HepG2 (cell line): ENCODE data around the gene SRRM4.

Experiments
- POLR2A ChIP-seq, 2 experiments: IDR thresholded peaks; 2 replicates each; pipeline ENCODE4 v1.6.1; 2011; ENCODE audit warnings: low read depth in 2 of 2, low read length in 2 of 2, mild to moderate bottlenecking in 1 of 2, moderate library complexity in 1 of 2; ENCODE audit not compliant: insufficient read depth in 1 of 2
- PTBP1 ChIP-seq: fragments of 200-400 bp; formaldehyde crosslinking; IDR thresholded peaks from 2 replicates; pipeline ENCODE4 v1.6.1; 2018; ENCODE audit warnings: low read length, low read depth; ENCODE audit not compliant: poor library complexity, severe bottlenecking
- SKI ChIP-seq: fragments of 450-650 bp; IDR thresholded peaks from one replicate; pipeline ENCODE4 v1.6.1; 2018; ENCODE audit warnings: mild to moderate bottlenecking; ENCODE audit not compliant: partially characterized antibody
- SUZ12 ChIP-seq: fragments of 150-350 bp; IDR thresholded peaks from 2 replicates; pipeline ENCODE4 v1.6.1; 2014; ENCODE audit warnings: low read depth, low read length

DNA sequence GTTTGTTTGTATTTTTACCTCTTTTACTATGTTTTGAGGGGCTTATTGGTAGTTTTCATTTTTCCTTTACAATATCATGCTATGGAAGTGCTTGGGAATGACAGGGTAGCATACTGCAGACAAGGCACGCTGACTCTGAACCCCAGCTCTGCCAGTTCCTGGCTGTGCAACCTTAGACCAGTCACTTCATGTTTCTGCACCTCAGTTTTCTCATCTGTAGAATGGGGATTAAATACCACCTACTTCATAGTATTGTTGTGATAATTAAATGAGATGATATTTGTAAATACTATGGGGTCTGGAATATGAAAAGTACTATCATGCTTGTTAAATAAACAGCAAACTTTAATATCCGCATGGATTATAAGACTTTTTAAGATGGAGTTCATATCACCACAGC, 35.4 kb downstream of the SRRM4 start:
- TF ChIP-seq POLR2A (IDR thresholded peaks at IDR 0.05; ENCODE audit: insufficient read depth in 1 of 2, low read depth in 2 of 2, low read length in 2 of 2) (no peak), SUZ12 (no peak), SKI (no peak), PTBP1 (no peak)
